COLO668 (cell line): ENCODE data around the gene IGSF21.
A peak's percentile ranks its signal among the peaks of the same experiment; 100 is the strongest.

Source experiments
- DNase-seq: peaks from one replicate; lab custom pipeline; 2025; ENCODE audit not compliant: unreplicated experiment; lab: John Stamatoyannopoulos, UW

The IGSF21 gene

DNA sequence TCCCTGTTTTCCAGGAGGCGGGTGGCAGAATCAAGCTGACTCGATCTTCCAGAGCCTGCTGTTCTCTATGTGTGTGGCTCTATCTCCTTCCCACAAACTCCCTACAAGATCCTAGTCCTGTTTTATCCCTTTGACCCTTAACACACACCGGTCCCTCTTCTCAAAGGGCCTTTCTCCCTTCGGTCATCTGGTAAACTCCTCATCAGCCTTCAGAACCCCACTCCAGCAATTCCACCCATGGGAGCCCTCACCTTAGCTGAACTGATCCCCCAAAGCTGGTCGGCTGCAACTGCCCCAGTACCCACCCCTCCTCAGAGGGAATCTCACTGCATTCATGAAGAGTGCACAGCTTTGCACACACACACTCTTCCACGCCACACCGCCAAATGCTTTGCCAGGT lies 184.9 kb downstream of the IGSF21 start:
- DNase-seq, result no peak

DNA sequence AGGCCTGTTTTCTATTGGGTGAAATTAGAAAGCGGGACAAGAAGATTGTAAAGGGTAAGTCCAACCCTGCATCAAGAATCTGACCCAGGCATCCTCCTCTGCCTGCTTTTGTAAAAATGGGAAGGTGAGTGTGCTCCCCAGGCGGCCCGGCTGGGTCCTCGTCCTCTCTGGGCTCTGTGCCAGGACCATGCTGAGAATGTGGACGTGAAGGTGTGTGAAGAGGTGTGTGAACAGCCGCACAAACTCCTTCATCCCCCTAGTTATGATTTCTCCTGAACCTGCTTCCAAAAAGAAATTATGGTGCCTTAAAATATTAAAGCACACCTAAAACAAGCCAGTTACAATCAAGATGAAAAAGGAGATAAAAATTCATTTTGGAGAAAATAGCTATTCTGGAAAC lies 185.7 kb downstream of the IGSF21 start:
- DNase-seq, result peak; percentile 27

DNA sequence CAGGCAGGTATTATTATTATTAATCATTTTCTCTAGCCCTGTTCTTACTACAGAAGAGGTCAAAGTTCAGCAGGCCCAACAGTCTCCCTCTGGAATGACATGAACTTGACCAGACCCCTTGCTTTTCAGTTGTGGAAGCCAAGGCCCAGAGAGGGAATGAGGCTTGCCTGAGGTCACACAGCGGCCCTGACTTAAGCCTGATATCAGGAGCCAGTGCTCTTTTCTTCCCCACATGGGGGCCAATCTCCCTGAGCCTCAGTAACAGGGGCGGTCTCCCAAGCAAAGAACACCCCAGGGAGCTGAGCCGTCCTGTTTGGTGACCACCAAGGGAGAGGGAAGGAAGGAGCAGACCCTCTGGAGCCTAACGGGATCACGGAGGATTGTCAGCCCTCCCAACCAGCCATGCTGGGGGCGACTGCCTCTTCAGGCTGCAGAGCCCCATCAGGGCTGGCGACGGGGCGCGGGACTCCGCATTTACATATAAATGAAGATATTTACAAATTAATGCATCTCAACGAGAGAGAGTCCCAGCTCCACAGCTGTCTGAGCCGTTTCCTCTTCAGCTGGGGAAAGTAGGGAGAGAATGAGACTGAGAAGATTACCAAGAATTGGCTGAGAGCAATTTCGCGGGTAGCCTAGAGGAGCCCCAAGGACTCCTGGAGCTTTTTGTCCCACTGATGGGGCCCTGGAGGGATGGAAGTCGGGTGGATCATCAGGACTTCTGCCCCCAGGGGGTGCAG lies 187.0 kb downstream of the IGSF21 start:
- DNase-seq, result no peak

GRCh38 chr1:18297896-18298648 lies 190.5 kb downstream of the IGSF21 start:
- no peak for DNase-seq

DNA sequence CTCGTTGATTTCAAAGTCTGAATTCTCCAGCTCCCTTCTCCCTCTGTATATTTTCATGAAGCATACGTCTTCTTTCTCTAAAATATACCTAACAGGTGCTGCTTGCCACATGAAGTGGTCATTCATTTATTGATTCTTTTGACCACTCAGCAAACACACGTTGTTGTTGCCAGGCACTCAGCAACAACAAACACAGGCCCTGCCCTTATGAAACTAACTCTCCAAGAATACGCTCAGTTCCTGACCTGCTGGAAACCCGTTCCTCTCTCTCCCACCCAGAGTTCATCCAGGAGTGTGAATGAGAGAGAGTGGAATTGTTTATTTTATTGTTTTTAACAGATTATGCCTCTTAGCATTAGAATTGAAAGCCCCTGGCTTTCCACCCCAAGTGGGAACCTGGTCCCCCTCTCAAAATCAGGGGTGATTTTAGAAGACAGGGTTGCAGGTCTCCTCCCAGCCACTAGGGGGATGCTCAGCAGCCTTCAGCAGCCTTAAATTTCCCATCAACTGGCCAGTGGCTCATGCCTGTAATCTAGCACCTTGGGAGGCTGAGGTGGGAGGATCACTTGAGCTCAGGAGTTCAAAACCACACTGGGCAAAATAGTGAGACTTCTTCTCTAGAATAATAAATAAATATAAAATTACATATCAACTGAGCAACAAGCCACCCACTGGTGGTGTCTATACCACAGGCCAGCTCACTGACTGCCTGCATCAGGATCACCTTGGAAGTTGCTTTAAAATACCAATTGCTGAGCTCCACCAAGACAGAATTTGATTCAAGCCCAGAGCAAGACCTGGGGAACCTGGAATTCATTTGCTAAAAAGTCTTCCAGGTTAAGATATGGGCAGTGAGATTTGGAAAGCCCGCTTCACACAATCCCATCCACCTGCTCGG lies 192.1 kb downstream of the IGSF21 start:
- peak; percentile 35 for DNase-seq

- no peak for DNase-seq
These were observed 192.8 kb downstream of the IGSF21 start for GRCh38 chr1:18300376-18300775.

DNA sequence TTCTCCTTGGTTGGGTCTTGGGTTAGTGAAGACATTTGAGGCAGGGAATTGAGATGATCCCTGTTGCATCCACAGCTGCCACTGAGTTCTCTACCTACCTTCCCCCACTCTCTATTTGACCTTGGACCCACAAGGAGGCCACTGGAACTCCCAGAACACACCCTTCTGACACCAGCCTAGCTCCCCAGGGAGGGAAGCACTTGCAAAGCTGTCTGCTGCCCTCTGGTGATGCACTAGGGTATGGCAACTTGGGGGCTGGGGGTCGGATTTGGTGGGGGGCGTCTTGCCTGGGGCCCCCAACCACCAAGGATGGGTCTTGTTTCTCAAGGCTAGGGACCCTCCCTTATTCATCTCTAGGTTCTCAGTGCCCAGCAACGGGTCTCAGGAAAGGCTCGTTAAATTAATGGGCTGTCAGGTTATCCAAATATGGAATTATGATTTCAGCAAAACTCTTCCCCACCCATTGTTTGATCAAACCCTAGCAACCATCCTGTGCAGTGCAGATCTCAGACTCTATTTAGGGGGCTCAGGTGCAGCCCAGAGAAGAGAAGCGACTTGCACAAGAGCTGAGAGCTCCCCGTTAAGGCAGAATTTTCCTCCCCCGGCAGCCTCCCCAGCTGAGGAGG lies 195.3 kb downstream of the IGSF21 start:
- DNase-seq, result no peak

- no peak for DNase-seq
These were observed 196.7 kb downstream of the IGSF21 start for GRCh38 chr1:18304151-18304869.

GRCh38 chr1:18305182-18305795 lies 197.7 kb downstream of the IGSF21 start:
- no peak for DNase-seq

DNA sequence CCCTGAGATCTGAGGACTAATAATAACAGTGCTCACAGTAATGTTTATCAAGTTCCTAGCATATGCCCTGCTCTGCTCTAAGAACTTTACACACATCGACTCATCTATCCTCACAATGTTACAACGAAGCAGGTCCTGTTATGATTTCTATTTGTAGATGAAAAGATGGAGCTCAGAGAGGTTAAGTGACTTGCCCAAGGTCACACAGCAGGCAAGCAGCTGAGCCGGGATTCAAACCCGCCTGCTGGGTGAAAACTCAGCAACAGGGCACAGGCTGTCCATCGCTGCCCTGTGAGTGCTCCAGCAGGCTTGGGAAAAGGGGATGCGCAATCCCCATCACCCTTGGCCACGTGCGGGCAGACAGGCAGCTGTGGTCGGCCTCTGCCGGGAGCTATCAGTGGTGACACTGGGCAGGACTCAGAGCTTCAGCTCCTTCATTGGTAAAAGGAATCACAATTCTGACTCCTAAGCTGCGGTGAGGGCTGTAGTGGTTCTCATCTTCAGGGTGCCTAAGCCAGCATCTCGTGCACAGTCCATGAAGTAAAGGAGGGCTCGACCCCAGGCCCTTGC lies 199.8 kb downstream of the IGSF21 start:
- DNase-seq, result no peak

GRCh38 chr1:18309552-18310155 lies 202.1 kb downstream of the IGSF21 start:
- DNase-seq, result no peak

- no peak for DNase-seq
These were observed 205.4 kb downstream of the IGSF21 start for GRCh38 chr1:18312961-18313360.

- DNase-seq, result no peak
These were observed 205.9 kb downstream of the IGSF21 start for GRCh38 chr1:18313523-18313922.

DNA sequence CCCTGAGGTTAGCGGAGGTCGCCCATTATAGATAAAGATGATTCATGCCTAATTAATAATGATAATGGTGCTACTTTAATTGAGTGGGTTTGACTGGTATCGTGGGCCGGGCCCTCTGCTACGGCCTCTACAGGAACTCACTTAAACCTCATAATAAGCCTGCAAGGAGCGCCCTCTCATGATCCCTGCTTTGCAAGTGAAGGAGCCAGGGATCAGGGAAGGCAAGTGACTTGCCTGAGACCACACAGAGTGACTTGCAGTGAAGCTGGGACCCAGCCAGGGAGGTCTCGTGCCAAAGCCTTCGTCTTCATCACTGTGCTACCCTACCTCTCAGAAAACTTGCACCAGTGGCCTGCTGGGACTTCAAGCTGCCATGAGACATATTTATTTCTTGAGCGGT lies 206.8 kb downstream of the IGSF21 start:
- DNase-seq, result no peak

GRCh38 chr1:18315449-18315848 lies 207.9 kb downstream of the IGSF21 start:
- DNase-seq, result no peak

DNA sequence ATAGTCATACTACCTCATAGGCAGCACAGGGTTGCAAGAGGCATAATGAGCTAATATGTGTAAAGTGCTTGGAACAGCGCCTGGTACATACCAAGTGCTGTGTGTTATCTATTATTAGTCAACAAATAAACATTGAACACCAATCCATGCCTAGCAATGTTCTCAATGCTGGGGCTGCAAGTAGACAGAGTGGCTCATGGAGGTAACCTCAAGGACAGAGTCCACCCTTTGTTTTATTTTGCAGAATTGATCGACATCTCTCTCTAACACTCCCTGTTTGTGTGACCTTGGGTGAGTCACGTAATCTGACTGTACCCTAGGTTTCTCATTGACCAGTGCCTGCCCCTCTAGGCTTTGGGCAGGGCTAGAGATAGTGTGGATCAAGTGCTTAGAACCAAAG lies 209.2 kb downstream of the IGSF21 start:
- DNase-seq, result no peak

- DNase-seq, result no peak
These were observed 211.5 kb downstream of the IGSF21 start for GRCh38 chr1:18319099-18319498.

DNA sequence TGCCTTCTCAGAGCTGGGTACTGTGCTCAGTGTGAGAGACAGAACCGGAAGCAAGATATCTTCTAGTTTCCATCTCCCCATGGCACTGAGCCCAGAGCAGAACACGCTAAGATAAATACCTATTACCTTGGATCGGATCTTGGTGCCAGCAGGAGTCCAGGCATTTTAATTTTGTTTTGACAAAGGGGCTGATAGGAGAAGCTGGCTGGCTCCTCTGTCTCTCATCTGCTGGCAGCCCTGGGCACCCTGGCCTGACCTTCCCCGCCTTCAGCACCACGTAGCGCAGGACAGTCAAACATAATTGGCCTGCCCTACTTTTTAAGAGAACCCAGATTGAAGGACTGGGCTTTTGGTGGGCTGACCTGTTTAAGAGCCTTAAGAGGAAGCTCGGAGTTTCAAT lies 212.5 kb downstream of the IGSF21 start:
- no peak for DNase-seq

DNA sequence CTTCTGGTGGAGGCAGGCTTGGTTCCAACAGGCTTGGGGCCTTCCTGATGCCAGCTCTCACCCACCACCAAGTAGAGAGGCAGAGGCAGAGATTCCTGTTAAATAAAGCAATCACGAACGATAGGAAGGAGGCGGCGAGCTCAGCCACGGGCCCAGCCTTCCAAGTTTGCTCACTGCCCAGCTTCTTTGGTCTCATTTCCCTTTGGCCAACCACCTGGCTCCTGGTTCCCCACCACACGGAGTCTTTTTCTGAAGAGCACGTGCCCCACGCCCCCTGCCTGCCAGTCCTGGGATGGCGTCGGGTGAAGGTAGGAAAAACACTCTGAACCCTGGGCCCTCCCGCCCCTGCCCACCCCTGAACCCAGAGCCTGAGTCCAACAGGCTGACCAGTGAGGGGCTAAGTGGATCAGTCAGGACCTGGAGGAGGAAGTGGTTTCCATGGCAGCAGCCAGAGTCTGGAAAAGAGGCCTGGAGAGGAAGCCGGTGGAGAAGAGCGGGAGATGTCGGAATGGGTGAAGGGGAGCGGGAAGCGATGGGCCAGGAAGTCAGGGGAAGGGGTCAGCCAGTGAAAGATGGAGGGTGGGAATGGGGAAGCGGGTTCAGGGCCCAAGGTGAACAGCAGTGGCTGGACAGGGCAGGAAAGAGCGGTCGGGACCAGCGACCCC lies 214.9 kb downstream of the IGSF21 start:
- no peak for DNase-seq
